GM21528 (cell line): ENCODE data around the gene USO1.
"Not testable (repeated sequence)": the region's sequence is repeated elsewhere in the genome, so short reads cannot be mapped to it uniquely, and the experiment has no call there.

Experiments
- ATAC-seq: cut with Tn5 transposase; IDR thresholded peaks from one replicate; pipeline ENCODE4 v1.9.1; 2021; ENCODE audit warnings: mild to moderate bottlenecking, moderate library complexity; ENCODE audit not compliant: unreplicated experiment, low FRiP score

The USO1 gene

DNA sequence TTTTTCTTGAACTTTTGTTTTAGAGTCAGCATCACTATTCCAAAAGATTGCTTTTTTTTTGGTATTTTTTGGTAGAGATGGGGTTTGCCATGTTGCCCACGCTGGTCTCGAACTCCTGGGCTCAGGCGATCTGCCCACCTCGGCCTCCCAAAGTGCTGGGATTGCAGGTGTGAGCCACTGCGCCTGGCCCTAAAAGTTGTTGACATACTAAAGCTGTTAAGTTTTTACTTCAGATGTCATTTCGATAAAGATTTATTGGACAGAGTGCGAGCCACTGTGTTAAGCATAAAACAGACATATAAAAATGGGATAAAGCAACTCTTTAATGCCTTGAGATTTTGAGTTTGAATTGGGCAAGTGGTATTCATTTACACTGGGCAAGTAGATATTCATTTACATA, 28.3 kb downstream of the USO1 start:
- ATAC-seq: no peak

DNA sequence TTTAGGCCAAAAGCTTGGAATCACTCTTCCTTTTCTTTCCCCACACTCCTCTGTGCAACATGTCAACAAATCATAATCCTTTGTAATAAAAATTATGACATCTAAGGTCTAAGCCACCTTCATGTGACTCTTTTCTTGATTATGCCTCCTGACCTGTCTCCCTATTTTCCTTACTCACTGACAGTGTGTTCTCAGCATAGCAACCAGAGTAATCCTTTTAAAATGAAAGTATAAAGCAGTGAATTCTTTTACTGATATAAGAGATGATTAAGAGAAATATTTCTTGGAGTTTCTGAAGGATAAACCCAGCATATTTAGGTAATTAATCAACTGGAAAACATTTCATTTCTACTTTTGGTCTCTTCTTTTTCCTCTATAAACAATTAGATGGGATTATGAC, 44.7 kb downstream of the USO1 start:
- no peak for ATAC-seq

DNA sequence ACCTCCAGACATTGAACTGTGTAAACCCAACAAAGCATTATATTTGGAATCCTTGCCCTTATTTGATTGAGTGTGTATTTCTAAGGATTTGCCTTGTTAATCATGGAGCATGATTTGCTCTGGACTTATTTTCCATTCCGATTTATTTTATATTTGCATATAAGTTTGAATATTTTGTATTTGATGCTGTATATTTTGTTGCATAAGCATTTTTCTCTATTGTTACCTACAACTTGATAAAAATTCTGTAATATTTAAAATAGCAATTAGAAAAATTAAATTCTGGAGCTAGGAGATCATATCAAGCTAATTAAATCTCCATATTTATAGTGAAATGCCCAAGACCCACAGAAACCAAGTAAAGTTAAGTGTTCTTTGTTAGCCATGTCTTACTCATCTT, 47.2 kb downstream of the USO1 start:
- ATAC-seq: no peak

DNA sequence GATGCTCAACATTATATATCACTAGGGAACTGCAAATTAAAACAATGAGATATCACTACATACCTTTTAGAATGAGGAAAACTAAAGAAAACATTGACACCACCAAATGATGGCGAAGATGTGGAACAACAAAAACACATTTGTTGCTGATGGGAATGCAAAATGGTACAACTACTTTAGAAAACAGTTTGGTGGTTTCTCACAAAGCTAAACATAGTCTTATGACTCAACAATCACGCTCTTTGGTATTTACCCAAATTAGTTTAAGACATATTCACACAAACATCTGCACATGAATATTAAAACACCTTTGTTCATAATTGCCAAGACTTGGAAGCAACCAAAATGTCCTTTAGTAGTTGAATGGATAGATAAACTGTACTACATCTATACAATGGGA, 53.2 kb downstream of the USO1 start:
- no peak for ATAC-seq

DNA sequence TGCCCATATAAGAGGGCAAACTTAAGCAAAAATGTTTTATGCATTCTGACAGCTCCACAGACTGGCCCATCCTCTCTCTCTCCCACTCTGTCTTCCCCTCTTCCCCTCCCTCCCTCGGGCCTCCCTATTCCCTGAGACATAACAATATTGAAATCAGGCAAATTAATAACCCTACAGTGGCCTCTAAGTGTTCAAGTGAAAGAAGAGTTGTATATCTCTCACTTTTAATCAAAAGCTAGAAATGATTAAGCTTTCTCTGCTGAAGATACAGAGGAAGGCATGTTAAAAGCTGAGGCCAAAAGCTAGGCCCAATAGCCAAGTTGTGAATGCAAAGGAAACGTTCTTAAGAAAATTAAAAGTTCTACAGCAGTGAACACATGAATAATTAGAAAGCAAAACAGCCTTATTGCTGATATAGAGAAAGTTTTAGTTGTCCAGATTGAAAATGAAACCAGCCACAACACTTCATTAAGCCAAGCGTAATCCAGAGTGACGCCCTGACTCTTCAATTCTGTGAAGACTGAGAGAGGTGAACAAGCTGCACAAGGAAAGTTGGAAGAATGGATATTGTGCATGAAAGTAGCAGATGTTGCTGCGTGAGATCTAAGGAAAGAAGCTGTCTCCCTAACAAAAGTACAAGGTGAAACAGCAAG, 54.9 kb downstream of the USO1 start:
- no peak for ATAC-seq

DNA sequence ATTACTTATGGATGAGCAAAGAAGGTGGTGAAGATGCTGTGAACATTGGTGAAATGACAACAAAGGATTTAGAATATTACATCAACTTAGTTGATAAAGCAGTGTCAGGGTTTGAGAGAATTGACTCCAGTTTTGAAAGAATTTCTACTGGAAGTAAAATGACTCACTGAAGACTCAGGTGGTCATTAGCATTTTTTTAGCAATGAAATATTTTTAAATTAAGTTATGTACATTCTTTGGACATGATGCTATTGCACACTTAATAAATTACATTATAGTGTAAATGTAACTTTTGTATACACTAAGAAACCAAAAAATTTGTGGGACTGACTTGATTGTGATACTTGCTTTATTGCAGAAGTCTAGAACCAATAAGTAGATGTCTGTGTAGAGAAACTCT, 56.9 kb downstream of the USO1 start:
- no peak for ATAC-seq

DNA sequence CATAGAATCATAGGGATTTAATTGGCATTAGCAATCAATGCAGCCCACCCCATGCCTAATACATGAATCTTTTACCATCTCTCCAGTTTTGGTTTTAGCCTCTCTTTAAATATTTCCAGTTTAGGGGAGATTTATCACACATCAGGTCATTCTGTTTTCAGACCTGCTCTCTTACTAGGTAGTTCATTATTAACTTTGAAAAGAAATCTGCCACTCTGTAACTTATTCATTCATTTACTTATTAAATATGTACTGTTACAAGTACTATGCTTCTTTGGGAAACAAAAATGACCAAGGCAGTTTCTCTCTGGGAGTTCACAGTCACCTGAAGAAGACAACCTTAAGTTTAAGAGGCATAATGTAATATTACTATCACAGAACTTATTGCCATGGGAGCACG, 62.1 kb downstream of the USO1 start:
- no peak for ATAC-seq

DNA sequence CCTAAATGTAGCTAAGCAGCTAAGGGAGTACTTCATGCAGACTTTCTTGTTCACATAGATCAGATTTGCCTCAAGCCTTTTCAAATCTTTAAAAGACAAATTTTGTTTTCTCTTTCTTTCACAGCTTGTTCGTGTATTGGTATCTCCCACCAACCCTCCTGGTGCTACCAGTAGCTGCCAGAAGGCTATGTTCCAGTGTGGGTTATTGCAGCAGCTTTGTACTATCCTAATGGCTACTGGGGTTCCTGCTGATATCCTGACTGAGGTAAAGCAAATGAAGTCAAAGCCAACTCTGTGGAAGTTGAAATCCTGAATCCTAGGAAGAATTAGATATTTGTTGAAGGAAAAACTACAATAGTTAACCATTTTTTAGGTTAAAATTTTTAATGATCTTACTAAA, 62.6 kb downstream of the USO1 start:
- ATAC-seq: no peak

DNA sequence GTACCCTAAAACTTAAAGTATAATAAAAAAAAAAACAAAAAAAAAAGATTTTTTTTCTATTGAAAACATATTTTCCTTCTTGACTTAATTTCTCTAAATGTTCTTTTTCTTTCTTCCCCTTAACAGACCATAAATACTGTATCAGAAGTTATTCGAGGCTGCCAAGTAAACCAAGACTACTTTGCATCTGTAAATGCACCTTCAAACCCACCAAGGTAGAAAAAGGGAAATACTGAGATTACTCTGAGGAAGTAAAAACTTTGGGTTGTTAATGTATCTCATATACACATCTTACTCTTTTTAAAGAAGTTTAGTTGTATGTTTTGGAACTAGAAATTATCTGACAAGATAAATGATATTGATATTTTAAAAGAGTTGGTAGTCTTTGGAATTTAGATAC, 65.6 kb downstream of the USO1 start:
- no peak for ATAC-seq

DNA sequence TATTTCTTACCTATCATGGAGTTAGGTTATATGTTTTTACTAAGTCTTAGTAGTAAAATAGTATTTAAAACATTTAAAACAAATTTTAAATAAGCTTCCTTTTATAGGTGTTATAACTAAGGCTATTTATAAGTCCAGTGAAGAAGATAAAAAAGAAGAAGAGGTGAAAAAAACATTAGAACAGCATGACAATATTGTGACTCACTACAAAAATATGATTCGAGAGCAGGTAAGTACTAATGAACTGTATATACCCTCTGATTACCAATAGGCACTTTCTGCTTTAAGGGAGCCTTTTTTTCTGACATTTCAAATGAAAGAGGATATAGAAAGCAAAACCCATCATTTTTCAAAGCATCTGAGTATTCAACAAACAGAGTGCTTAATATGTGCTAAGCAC, 76.6 kb downstream of the USO1 start:
- ATAC-seq: no peak

DNA sequence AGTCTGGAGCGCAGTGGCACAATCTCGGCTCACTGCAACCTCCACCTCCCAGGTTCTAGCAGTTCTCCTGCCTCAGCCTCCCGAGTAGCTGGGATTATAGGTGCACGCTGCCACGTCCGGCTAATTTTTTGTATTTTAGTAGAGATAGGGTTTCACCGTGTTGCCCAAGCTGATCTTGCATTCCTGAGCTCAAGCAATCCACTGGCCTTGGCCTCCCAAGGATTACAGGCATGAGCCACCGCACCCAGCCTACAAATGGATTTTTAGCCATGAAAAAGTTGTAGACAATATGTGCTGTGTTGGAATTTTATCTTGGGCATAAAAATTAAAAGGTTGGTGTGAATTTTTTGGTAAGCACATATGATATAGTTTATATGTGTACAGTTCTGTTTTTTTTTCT, 81.7 kb downstream of the USO1 start:
- ATAC-seq: not testable (repeated sequence)

DNA sequence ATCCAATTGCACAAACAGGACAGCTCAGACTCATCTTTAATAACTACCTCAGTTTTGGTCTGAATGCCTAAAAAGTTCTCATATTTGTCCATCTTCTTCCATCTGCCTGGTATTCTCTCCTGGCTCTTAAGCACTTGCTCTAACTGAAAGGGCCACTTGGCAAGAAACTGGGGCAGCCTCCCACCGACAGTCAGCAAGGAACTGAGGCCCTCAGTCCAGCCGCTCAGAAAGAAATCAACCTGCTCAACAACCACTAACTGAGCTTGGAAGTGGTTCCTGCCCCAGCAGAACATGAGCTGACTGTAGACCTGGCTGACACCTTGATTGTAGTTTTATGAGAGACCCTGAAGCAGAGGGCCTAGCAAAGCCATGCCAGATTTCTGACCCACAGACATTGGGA, 93.5 kb downstream of the USO1 start:
- no peak for ATAC-seq

DNA sequence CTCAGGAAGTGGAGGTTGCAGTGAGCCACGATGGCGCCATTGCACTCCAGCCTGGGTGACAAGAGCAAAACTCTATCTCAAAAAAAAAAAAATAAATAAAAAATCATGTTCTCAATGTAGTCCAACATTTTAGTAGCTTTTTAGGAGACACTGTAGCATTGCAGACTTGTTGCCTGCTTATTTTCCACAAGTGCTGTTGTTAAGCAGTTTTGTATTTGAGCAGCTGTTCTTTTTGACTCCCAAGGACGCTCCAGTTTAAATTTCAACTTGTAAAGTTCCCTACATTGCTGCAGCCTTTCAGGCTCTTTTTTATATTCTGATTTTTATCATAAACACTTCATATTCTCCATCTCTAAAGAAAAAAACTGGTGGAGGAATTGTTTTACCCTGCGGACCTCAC, 94.7 kb downstream of the USO1 start:
- no peak for ATAC-seq

DNA sequence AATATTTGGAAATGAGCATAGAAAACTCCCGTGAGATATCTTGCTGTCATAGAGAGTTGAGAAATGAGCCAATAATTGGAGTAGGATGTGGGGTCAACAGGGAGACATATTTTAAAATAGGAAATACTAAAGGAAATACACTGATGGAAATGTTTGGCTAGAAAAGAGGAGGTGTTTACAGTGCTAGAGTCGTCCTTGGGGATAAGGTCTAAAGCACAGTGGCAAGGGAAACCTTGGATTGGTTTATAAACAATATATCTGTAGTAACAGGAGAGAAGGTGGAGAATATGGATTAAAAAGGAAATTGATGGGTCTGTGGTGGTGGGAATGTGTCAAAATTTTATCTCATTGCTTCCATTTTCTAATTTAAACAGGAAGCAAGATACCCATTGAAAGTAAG, 95.8 kb downstream of the USO1 start:
- no peak for ATAC-seq

DNA sequence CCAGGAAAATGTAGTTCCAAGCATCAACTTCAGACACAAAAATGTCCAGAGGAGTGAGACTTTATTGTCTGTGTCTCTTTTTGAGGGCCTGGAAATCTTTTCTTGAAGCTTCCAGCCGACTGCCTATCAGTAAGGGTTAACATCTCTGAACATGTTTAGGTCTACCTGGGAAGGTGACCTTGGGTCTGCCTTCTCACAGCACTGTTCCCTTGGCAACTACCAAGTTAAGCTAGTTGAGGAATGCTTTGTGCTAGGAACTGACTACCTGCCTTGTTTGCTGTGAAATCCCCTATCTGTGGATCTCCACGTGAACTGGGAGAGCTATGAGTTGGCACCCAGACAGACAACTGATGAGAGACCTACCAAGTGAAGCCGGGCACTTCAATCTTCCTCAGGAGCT, 96.3 kb downstream of the USO1 start:
- ATAC-seq: no peak

DNA sequence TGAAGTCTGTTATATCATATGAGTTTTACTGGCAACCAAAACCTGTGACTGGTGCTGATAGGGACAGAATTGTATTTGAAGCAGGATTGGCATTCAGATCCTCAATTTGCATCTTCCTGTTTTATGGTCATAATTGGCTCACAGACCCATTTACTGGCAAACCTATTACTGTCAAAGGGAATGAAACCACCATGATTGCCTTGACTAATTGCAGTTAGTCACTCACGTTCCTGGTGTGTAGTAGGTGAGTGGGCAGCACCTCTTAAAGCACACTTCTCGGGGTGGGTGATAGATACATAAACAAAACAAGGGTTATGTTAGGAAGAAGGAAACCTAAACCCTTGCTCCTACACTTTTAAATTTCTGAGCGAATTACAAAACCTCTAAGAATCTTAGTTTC, 96.8 kb downstream of the USO1 start:
- no peak for ATAC-seq

DNA sequence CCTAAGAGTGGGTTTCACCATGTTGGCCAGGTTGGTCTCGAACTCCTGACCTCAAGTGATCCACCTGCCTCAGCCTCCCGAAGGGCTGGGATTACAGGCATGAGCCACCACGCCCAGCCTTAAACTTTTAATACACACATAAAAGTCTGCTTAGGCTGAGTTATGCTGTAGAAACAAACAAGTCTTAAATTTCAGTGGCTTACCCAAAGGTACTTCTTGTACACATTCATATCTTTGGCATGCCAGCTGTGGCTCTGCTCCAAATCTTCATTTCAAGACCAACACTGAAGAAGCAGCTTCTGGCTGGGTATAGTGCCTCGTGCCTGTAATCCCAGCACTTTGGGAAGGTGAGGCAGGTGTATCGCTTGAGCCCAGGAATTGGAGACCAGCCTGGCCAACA, 97.6 kb downstream of the USO1 start:
- no peak for ATAC-seq

DNA sequence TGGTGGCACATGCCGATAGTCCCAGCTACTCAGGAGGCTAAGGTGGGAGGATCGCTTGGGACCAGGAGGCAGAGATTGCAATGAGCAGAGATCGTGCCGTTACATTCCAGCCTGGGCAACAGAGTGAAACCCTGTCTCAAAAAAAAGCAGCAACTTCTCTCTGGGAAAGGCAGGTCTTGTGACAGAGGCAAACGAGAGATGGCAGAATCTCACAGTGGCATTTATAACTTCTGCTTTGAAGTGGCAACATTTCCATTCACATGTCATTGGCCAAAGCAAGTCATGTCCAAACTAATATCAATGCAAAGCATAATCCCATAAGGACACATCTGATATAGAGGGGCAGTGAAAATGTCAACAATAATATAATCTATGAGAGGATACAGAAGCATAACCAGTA, 98.0 kb downstream of the USO1 start:
- ATAC-seq: no peak

DNA sequence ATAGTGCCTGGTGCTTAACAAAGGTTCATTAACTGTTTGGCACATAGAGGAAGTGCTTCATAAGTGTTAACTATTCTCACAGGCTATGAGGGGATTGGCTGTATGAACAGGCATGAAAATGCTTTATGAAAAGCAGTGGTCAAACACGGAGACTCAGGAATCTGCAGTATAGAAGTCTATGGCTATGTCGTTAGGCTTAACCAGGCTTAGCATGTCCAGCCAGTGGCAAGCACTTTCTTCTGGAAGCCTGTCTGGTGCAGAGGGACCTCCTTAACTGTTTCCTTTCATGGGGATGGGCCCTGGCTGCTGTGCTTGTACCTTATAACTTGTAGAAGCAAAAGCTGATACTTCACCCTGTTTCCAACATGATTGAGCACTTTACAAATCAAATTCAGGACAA, 99.4 kb downstream of the USO1 start:
- no peak for ATAC-seq

DNA sequence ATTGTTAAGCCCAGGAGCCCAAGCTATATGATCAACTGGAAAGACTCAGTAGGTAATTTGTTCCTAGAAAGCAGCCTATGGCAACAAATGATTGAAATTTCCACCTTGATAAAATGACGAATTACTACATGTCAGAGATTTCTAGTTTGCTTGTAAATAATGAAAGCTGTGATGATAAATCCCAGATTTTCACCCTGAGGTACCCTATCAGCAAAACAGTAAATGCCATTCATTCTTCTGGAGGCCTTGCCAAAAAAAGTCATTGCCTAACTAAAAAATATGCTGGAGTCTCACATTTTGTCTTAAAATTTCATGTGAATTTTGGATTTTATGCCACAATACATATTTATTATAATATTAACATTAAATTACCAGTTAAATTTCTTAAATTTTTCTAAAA, 106.5 kb downstream of the USO1 start:
- no peak for ATAC-seq

DNA sequence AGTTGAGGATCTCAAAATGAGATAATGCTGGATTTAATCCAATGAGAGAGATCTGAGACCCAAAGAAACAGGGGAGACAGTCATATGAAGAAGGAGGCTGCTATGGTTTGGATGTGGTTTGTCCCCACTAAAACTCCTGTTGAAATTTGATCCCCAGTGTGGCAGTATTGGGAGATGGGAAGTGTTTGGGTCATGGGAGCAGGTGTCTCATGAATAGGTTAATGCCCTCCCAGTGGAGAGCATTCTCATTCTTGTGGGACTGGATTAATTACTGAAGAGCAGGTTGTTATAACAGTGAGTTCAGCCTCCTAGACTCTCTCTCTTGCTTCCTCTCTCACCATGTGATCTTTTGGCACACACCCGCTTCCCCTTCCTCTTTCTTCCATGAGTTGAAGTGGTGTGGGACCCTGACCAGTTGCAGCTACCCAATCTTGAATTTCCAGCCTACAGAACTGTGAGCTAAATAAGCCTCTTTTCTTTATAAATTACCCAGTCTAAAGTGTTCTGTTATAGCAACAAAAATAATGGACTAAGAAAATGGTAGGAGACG, 107.6 kb downstream of the USO1 start:
- no peak for ATAC-seq

DNA sequence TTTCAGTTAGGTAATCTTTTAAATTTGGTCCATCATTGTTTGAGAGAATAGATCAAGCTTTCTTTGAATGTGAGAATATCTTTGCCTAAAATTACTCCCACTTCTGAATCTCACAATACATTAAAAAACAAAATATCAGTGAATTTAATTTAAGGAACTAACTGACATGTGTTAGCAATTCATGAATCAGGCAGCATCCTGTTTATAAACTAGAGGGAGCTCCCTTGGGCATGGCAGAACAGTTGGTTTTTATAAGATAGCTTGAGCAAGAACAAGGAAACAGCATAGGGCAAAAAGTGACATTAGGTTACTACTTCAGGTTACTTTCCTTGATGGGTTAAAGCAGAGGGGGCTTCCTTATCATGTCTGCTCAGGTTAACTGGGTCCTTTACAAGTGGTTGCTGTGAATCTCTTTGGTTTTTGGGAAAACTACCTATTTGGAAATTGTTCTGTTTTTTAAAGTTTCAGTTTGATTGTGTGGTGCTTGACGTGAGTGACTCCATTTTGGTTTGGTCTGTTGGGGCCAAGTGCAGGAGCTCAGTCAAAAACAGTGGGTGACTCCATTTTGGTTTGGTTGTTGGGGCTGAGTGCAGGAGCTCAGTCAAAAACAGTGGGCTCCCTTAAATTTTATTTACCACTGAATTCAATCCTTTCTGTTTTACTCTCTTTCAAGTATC, 109.9 kb downstream of the USO1 start:
- ATAC-seq: no peak
